H9 (cell line): Measurements from ENCODE around the gene LRP1B. TPM values are rescaled to one million over a fixed set of nuclear protein-coding genes. Genes with fewer than 3 reads are reported as not detected.
A peak's percentile ranks its signal among the peaks of the same experiment; 100 is the strongest.

ENCODE experiments used
- DNase-seq: peaks from one replicate; pipeline ENCODE4 v3.0.0-alpha.2; 2017
- H2AFZ ChIP-seq: one replicate; pipeline ENCODE4 v1.6.1; 2013; ENCODE audit warnings: mild to moderate bottlenecking, low read length, control low read depth, moderate library complexity
- H2AK5ac ChIP-seq: 2 replicates; pipeline ENCODE4 v1.6.1; 2013; ENCODE audit warnings: low read length, control low read depth, mixed read lengths; ENCODE audit not compliant: insufficient read length
- H2BK120ac ChIP-seq: one replicate; pipeline ENCODE4 v1.6.1; 2013; ENCODE audit warnings: low read depth, mild to moderate bottlenecking, low read length, control low read depth, inconsistent platforms; ENCODE audit not compliant: poor library complexity, severe bottlenecking
- H2BK12ac ChIP-seq: 2 replicates; pipeline ENCODE4 v1.6.1; 2013; ENCODE audit warnings: low read length, control low read depth, mixed read lengths, low read depth; ENCODE audit not compliant: insufficient read length
- H2BK15ac ChIP-seq: 2 replicates; pipeline ENCODE4 v1.6.1; 2013; ENCODE audit warnings: low read depth, low read length, control low read depth
- H2BK20ac ChIP-seq: one replicate; pipeline ENCODE4 v1.6.1; 2013; ENCODE audit warnings: low read depth, mild to moderate bottlenecking, low read length, control low read depth, inconsistent platforms; ENCODE audit not compliant: poor library complexity, severe bottlenecking
- H2BK5ac ChIP-seq: 2 replicates; pipeline ENCODE4 v1.6.1; 2013; ENCODE audit warnings: low read length, control low read depth, mixed read lengths; ENCODE audit not compliant: insufficient read length
- H3K14ac ChIP-seq: 2 replicates; pipeline ENCODE4 v1.6.1; 2013; ENCODE audit warnings: low read length, control low read depth; ENCODE audit not compliant: insufficient read depth
- H3K18ac ChIP-seq: 2 replicates; pipeline ENCODE4 v1.6.1; 2013; ENCODE audit warnings: low read depth, mild to moderate bottlenecking, mixed read lengths, low read length, control low read depth; ENCODE audit not compliant: insufficient read length
- H3K23ac ChIP-seq: 2 replicates; pipeline ENCODE4 v1.6.1; 2013; ENCODE audit warnings: low read length, control low read depth, mixed read lengths, low read depth; ENCODE audit not compliant: insufficient read length
- H3K23me2 ChIP-seq: 2 replicates; pipeline ENCODE4 v1.6.1; 2013; ENCODE audit warnings: low read depth, mild to moderate bottlenecking, mixed read lengths, low read length, control low read depth; ENCODE audit not compliant: insufficient read length, poor library complexity, severe bottlenecking
- H3K27ac ChIP-seq: 2 replicates; pipeline ENCODE4 v1.5.1; 2013; ENCODE audit warnings: low read length, control low read depth, mixed read lengths, low read depth; ENCODE audit not compliant: insufficient read length
- H3K27me3 ChIP-seq: 2 replicates; pipeline ENCODE4 v1.6.1; 2013; ENCODE audit warnings: low read length, control low read depth, inconsistent platforms; ENCODE audit not compliant: insufficient read depth
- H3K4ac ChIP-seq: 2 replicates; pipeline ENCODE4 v1.6.1; 2013; ENCODE audit warnings: low read depth, mild to moderate bottlenecking, control low read depth, inconsistent platforms, low read length, moderate library complexity
- H3K4me1 ChIP-seq: 2 replicates; pipeline ENCODE4 v1.6.1; 2013; ENCODE audit warnings: low read length, control low read depth, inconsistent platforms; ENCODE audit not compliant: insufficient read depth
- H3K4me2 ChIP-seq: 2 replicates; pipeline ENCODE4 v1.6.1; 2013; ENCODE audit warnings: low read length, control low read depth, mixed read lengths; ENCODE audit not compliant: insufficient read length, insufficient read depth
- H3K56ac ChIP-seq: 2 replicates; pipeline ENCODE4 v1.6.1; 2013; ENCODE audit warnings: low read depth, mild to moderate bottlenecking, mixed read lengths, low read length, control low read depth; ENCODE audit not compliant: insufficient read length
- H3K79me1 ChIP-seq: 2 replicates; pipeline ENCODE4 v1.6.1; 2013; ENCODE audit warnings: low read depth, mild to moderate bottlenecking, moderate library complexity, low read length, control low read depth, inconsistent platforms; ENCODE audit not compliant: insufficient read depth, poor library complexity, severe bottlenecking
- H3K79me2 ChIP-seq: 2 replicates; pipeline ENCODE4 v1.6.1; 2013; ENCODE audit warnings: low read length, control low read depth, inconsistent platforms; ENCODE audit not compliant: insufficient read depth
- H3K9ac ChIP-seq: 2 replicates; pipeline ENCODE4 v1.6.1; 2013; ENCODE audit warnings: low read length, control low read depth, mixed read lengths; ENCODE audit not compliant: insufficient read length; ENCODE audit errors: extremely low read depth
- H3K9me3 ChIP-seq: one replicate; pipeline ENCODE4 v1.6.1; 2013; ENCODE audit warnings: low read depth, low read length, inconsistent platforms; ENCODE audit not compliant: control insufficient read depth
- H3T11ph ChIP-seq: one replicate; pipeline ENCODE4 v1.6.1; 2013; ENCODE audit warnings: mild to moderate bottlenecking, low read length, control low read depth, inconsistent platforms
- H4K20me1 ChIP-seq: one replicate; pipeline ENCODE4 v1.6.1; 2013; ENCODE audit not compliant: control insufficient read depth, insufficient read length, insufficient read depth
- H4K5ac ChIP-seq: 2 replicates; pipeline ENCODE4 v1.6.1; 2013; ENCODE audit warnings: low read depth, mild to moderate bottlenecking, mixed read lengths, low read length, control low read depth; ENCODE audit not compliant: insufficient read length
- H4K8ac ChIP-seq: replicated peaks from 2 replicates; pipeline ENCODE4 v1.6.1; 2013; ENCODE audit warnings: low read length, control low read depth, mixed read lengths, low read depth; ENCODE audit not compliant: insufficient read length
- H4K91ac ChIP-seq: 2 replicates; pipeline ENCODE4 v1.6.1; 2013; ENCODE audit warnings: low read depth, mild to moderate bottlenecking, moderate library complexity, mixed read lengths, low read length, control low read depth; ENCODE audit not compliant: insufficient read length
- H3K27ac Mint-ChIP-seq, 3 experiments: 2 replicates in 2 of 3; 3 replicates in 1 of 3; pipeline ENCODE4 v1.8.0; 2020 to 2021; ENCODE audit warnings: mixed read lengths in 3 of 3, mild to moderate bottlenecking in 1 of 3, moderate library complexity in 1 of 3
- H3K27me3 Mint-ChIP-seq: 2 replicates; pipeline ENCODE4 v1.8.0; 2021; ENCODE audit warnings: low read depth, mild to moderate bottlenecking, moderate library complexity, mixed read lengths
- H3K36me3 Mint-ChIP-seq, 3 experiments: 2 replicates in 2 of 3; 3 replicates in 1 of 3; pipeline ENCODE4 v1.8.0; 2020 to 2021; ENCODE audit warnings: low read depth in 3 of 3, mixed read lengths in 3 of 3; ENCODE audit not compliant: insufficient read depth in 1 of 3
- H3K4me1 Mint-ChIP-seq, 2 experiments: 2 replicates each; pipeline ENCODE4 v1.8.0; 2020; ENCODE audit warnings: mixed read lengths in 2 of 2
- H3K4me3 Mint-ChIP-seq, 2 experiments: 2 replicates in 1 of 2; 3 replicates in 1 of 2; pipeline ENCODE4 v1.8.0; 2020 to 2021; ENCODE audit warnings: mild to moderate bottlenecking in 2 of 2, mixed read lengths in 2 of 2, moderate library complexity in 1 of 2
- H3K9me3 Mint-ChIP-seq, 2 experiments: 2 replicates in 1 of 2; 3 replicates in 1 of 2; pipeline ENCODE4 v1.8.0; 2020; ENCODE audit warnings: mild to moderate bottlenecking in 2 of 2, mixed read lengths in 2 of 2, moderate library complexity in 1 of 2
- WGBS: extraction: QIAGEN DNeasy Blood & Tissue Kit; methylation state at CpG from one replicate; pipeline ENCODE4 v1.1.7; 2013; ENCODE audit warnings: missing lambda C conversion rate, low lambda C conversion rate, mixed read lengths; ENCODE audit not compliant: insufficient read length; ENCODE audit errors: extremely low coverage; 5-methylcytosine and 5-hydroxymethylcytosine counted together
- total RNA-seq: library from RNA; stranded (reverse); gene quantifications from 2 replicates; pipeline ENCODE4 v1.2.1, GENCODE V29; 2021
- TF ChIP-seq, protein P1 (sequence below): fragments of 200-600 bp; sonication (generic); conservative IDR thresholded peaks from 3 replicates; pipeline ENCODE4 v1.8.0; 2021; ENCODE audit warnings: antibody characterized with exemption, mild to moderate bottlenecking

Gene LRP1B
- total RNA-seq, 1 experiment from 2014 or later: not detected

DNA sequence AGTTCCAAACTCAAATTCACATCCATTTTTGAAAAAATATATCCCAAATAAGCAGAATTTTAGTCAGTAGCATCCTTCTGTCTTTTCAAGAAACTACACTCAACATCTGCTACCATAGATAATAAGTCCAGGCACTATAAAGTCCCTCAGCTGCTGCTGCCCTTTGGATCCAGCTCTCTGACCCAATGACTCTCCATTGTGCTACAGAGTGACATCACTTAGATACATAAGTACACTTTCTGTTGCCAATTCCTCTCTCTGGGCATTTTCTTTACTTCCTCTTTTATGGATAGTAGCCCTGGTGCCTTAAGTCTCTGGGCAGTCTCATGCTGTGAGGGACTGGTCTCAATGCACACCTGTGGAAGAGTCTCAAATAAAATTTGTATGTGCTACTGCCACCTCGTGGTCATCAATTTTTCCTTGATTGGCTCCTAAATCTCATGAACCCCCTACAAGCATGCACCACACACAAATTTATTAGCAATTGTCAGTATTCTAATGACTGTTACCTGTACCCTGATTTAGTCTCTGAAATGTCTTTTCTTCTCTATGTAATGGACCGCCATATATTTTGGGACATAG lies 219.2 kb downstream of the LRP1B start:
- Histone ChIP-seq H4K20me1 (no peaks in the 10 kb centered on the region), H2AK5ac (no peak overlapping the region), H3K27me3 (no peaks in the 10 kb centered on the region), H2BK12ac (no peak overlapping the region), H3K56ac (no peak overlapping the region), H3K4ac (no peak overlapping the region), H3T11ph (no peak overlapping the region), H3K9me3 (no peaks in the 10 kb centered on the region), H3K4me2 (no peak overlapping the region), H3K79me1 (no peaks in the 10 kb centered on the region), H2AFZ (no peak overlapping the region), H4K5ac (no peak overlapping the region), H3K4me1 (no peaks in the 10 kb centered on the region), H4K8ac (no peak overlapping the region), H3K79me2 (no peaks in the 10 kb centered on the region), H3K18ac (no peak overlapping the region), H3K27ac (no peak overlapping the region), H2BK15ac (no peak overlapping the region), H3K9ac (no peak overlapping the region), H2BK120ac (no peak overlapping the region), H2BK20ac (no peak overlapping the region), H3K23me2 (no peaks in the 10 kb centered on the region), H3K23ac (no peak overlapping the region), H4K91ac (no peak overlapping the region), H2BK5ac (no peak overlapping the region), H3K14ac (no peak overlapping the region)
- peaks cover 5 to 6% of the 10 kb centered on the region in 2 experiments for H3K4me1 Mint-ChIP-seq
- DNase-seq: peak; percentile 63
- H3K36me3 Mint-ChIP-seq: peaks cover 0 to 22% (median 2%) of the 10 kb centered on the region in 3 experiments; a peak in 5 of 7 replicates
- H3K9me3 Mint-ChIP-seq: peaks cover 14 to 24% of the 10 kb centered on the region in 2 experiments
- H3K4me3 Mint-ChIP-seq: no peak overlapping the region
- WGBS: no CpG with 5 or more reads among the region's 2 CpGs
- no peaks in the 10 kb centered on the region for H3K27me3 Mint-ChIP-seq
- 0 out of 7 replicates have a peak overlapping the region, but pooled peaks of 1 of the 3 experiments have one; percentile 7 for H3K27ac Mint-ChIP-seq
- TF ChIP-seq, protein P1, sequence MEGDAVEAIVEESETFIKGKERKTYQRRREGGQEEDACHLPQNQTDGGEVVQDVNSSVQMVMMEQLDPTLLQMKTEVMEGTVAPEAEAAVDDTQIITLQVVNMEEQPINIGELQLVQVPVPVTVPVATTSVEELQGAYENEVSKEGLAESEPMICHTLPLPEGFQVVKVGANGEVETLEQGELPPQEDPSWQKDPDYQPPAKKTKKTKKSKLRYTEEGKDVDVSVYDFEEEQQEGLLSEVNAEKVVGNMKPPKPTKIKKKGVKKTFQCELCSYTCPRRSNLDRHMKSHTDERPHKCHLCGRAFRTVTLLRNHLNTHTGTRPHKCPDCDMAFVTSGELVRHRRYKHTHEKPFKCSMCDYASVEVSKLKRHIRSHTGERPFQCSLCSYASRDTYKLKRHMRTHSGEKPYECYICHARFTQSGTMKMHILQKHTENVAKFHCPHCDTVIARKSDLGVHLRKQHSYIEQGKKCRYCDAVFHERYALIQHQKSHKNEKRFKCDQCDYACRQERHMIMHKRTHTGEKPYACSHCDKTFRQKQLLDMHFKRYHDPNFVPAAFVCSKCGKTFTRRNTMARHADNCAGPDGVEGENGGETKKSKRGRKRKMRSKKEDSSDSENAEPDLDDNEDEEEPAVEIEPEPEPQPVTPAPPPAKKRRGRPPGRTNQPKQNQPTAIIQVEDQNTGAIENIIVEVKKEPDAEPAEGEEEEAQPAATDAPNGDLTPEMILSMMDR: peak; percentile 72
